Measurements from ENCODE around the gene EDDM13.
"Not testable (repeated sequence)": the region's sequence is repeated elsewhere in the genome, so short reads cannot be mapped to it uniquely, and the experiment has no call there.

The EDDM13 gene

DNA sequence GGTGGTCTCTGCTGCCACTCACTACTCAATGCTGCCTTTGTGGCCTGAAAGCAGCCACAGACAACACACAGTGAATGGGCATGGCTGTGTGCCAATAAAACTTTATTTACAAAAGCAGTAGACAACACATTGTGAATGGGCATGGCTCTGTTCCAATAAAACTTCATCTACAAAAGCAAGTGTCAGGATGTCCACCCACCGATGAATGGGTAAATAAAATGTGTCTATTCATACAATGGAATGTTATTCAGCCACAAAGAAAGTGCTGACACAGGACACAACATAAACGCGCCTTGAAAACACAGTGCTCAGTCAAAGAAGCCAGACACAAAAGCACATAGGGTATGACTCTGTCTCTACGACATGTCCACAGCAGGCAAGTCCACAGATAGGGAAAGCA lies 22.0 kb downstream of the EDDM13 start:
- Histone ChIP-seq H3K9me3 (ENCODE audit: control insufficient read depth, insufficient read depth, low read length) (no peaks in the 10 kb centered on the region), H3K4me3 (ENCODE audit: low read length) (no peak overlapping the region), H3K27ac (ENCODE audit: low read length) (no peak overlapping the region), H3K4me1 (ENCODE audit: control insufficient read depth, insufficient read depth, low read length) (no peaks in the 10 kb centered on the region), H3K27me3 (ENCODE audit: control insufficient read depth, insufficient read depth, low read length) (no peaks in the 10 kb centered on the region), H3K36me3 (ENCODE audit: control insufficient read depth, insufficient read depth, low read length) (no peaks in the 10 kb centered on the region; the same call in 1 of the 2 replicates)
- no peak for DNase-seq (ENCODE audit: low read depth, low spot score)
- no CpG with 5 or more reads among the region's 4 CpGs for WGBS (ENCODE audit: insufficient coverage, insufficient read length)

DNA sequence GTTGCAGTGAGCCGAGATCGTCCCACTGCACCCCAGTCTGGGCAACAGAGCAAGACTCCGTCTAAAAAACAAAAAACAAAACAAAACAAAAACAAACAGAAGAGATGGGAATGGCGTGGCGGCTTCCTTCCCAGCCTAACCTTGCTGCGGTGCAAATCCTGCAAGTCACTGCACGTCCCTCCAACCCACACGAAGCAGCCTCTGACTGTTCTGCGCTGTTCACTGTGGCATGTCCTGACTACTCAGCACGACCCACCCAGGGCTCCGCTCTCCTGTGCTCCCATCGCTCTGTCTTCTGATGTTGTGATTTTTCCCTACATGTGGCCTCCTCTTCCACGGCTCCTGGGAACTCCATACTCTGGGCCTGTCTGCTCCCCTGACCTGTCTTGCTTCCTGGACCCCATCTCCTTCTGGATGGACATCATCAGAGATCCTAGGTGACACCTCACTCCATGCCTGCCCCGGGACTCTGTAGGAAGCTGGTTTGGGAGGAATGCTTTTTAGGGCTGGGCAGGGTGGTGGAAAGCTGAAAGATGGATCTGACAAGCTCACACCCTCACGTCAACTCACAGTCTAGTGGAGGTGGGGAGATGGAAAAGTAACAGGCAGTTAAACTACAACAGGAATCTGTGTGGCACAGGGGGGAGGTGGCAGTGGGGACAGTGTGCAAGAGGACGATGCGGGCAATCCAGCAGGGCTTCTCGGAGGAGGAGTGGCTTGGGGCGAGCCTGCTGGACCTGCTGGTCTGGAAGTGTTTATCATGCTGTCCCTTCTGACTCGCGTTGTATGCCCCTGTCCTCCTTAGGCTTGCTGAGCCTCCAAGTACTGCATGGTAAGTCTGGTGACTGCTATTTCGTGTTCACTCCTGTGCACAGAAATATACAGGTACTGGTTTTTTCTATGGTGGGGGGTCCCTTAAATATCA lies 23.2 kb downstream of the EDDM13 start:
- DNase-seq (ENCODE audit: low read depth, low spot score), result no peak
- Histone ChIP-seq H3K4me1 (ENCODE audit: control insufficient read depth, insufficient read depth, low read length) (no peaks in the 10 kb centered on the region), H3K27me3 (ENCODE audit: control insufficient read depth, insufficient read depth, low read length) (no peaks in the 10 kb centered on the region), H3K36me3 (ENCODE audit: control insufficient read depth, insufficient read depth, low read length) (no peaks in the 10 kb centered on the region; the same call in 1 of the 2 replicates), H3K27ac (ENCODE audit: low read length) (no peak overlapping the region), H3K4me3 (ENCODE audit: low read length) (no peak overlapping the region), H3K9me3 (ENCODE audit: control insufficient read depth, insufficient read depth, low read length) (no peaks in the 10 kb centered on the region)
- WGBS (ENCODE audit: insufficient coverage, insufficient read length), result no CpG with 5 or more reads among the region's 22 CpGs

DNA sequence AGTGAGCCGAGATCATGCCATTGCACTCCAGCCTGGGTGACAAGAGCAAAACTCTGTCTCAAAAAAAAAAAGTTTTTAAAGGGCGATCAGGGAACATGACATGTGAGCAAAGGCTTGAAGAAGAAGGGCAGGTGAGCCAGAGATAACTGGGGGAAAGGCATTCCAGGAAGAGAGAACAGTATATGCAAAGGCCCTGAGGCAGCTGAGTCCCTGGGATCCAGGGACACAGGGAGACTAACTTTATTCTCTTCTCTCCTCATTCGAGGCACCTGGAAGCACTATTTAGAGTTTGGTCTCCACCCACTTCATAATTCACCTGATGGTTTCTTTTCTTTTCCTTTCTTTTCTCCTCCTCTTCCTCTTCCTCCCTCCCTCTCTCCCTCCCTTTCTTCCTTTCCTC lies 24.5 kb downstream of the EDDM13 start:
- DNase-seq (ENCODE audit: low read depth, low spot score), result no peak
- H3K27ac ChIP-seq (ENCODE audit: low read length), result no peak overlapping the region
- no CpG with 5 or more reads among the region's 3 CpGs for WGBS (ENCODE audit: insufficient coverage, insufficient read length)
- no peaks in the 10 kb centered on the region for H3K4me1 ChIP-seq (ENCODE audit: control insufficient read depth, insufficient read depth, low read length)
- no peaks in the 10 kb centered on the region; the same call in 1 of the 2 replicates for H3K36me3 ChIP-seq (ENCODE audit: control insufficient read depth, insufficient read depth, low read length)
- H3K27me3 ChIP-seq (ENCODE audit: control insufficient read depth, insufficient read depth, low read length), result no peaks in the 10 kb centered on the region
- H3K4me3 ChIP-seq (ENCODE audit: low read length), result no peak overlapping the region
- H3K9me3 ChIP-seq (ENCODE audit: control insufficient read depth, insufficient read depth, low read length), result no peaks in the 10 kb centered on the region

DNA sequence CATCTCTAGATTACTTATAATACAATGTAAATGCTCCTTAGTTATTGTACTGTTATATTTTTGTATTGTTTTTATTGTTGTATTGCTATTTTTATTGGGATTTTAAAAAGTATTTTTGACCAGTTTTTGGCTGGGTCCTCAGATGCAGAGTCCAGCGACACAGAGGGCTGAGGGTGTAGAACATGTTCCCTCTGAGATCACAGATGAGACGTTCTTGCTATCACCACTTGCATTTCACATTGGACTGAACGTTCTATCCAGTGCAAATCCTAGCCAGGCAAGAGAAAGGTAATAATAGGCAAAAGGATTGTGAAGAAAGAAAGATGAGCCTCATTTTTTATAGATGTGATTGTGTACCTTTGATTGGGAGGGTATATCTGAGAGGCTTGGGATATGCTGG lies 27.1 kb downstream of the EDDM13 start:
- Histone ChIP-seq H3K4me3 (ENCODE audit: low read length) (no peak overlapping the region), H3K4me1 (ENCODE audit: control insufficient read depth, insufficient read depth, low read length) (no peaks in the 10 kb centered on the region), H3K27ac (ENCODE audit: low read length) (no peak overlapping the region), H3K27me3 (ENCODE audit: control insufficient read depth, insufficient read depth, low read length) (no peaks in the 10 kb centered on the region), H3K36me3 (ENCODE audit: control insufficient read depth, insufficient read depth, low read length) (no peaks in the 10 kb centered on the region; the same call in 1 of the 2 replicates), H3K9me3 (ENCODE audit: control insufficient read depth, insufficient read depth, low read length) (no peaks in the 10 kb centered on the region)
- no peak for DNase-seq (ENCODE audit: low read depth, low spot score)
- WGBS (ENCODE audit: insufficient coverage, insufficient read length), result no CpG with 5 or more reads among the region's 3 CpGs

DNA sequence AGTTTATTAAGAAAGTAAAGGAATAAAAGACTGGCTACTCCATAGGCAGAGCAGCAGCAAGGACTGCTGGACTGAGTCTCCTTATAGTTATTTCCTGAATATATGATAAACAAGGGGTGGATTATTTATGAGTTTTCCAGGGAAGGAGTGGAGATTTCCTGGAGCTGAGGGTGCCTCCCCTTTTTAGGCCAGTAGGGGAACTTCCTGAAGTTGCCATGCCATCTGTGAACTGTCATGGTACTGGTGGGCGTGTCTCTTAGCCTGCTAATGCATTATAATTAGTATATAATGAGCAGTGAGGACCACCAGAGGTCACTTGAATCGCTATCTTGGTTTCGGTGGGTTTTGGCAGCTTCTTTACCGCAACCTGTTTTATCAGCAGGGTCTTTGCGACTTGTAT lies 28.6 kb downstream of the EDDM13 start:
- H3K4me3 ChIP-seq (ENCODE audit: low read length), result no peak overlapping the region
- H3K9me3 ChIP-seq (ENCODE audit: control insufficient read depth, insufficient read depth, low read length), result no peaks in the 10 kb centered on the region
- no peaks in the 10 kb centered on the region for H3K4me1 ChIP-seq (ENCODE audit: control insufficient read depth, insufficient read depth, low read length)
- no peak for DNase-seq (ENCODE audit: low read depth, low spot score)
- no peak overlapping the region for H3K27ac ChIP-seq (ENCODE audit: low read length)
- no peaks in the 10 kb centered on the region for H3K27me3 ChIP-seq (ENCODE audit: control insufficient read depth, insufficient read depth, low read length)
- WGBS (ENCODE audit: insufficient coverage, insufficient read length), result no CpG with 5 or more reads among the region's 5 CpGs
- no peaks in the 10 kb centered on the region for H3K36me3 ChIP-seq (ENCODE audit: control insufficient read depth, insufficient read depth, low read length)

DNA sequence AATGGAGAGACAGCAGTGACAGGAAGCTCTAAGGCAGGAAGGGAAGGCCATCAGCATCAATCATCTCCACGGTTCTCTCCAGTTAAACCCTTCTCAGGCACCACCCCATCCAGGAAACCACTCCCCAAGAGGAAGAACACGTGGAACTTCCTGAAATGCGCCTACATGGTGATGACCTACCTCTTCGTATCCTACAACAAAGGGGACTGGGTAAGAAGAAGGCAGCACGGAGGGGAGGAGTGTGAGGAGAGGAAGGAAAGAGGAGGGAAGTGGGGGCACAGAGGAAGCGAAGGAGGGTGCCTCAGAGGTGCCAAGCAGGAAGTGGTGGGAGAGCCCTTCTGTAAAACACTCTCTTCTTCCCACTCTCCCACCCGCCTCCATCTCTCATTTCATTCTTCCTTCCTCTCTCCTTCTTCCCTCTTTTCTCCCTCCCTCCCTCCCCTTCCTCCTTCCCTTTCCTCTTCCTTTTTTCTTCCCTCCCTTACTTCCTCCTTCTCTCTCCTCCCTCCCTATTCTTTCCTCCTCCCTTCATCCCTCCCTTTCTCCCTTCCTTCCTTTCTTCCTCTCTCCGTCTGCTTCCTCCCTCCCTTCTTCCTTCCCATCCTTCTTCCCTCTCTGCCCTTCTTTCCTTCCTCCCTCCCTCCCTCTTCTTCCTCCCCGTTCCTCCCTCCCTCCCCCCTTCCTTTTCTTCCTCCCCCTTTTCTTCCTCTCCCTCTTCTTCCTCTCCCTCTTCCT lies 29.5 kb downstream of the EDDM13 start:
- 94% methylated on average over 1 of the region's 9 CpGs for WGBS (ENCODE audit: insufficient coverage, insufficient read length)
- H3K4me1 ChIP-seq (ENCODE audit: control insufficient read depth, insufficient read depth, low read length), result no peaks in the 10 kb centered on the region
- H3K4me3 ChIP-seq (ENCODE audit: low read length), result no peak overlapping the region
- no peak overlapping the region for H3K27ac ChIP-seq (ENCODE audit: low read length)
- no peaks in the 10 kb centered on the region for H3K36me3 ChIP-seq (ENCODE audit: control insufficient read depth, insufficient read depth, low read length)
- DNase-seq (ENCODE audit: low read depth, low spot score), result no peak
- H3K9me3 ChIP-seq (ENCODE audit: control insufficient read depth, insufficient read depth, low read length), result no peaks in the 10 kb centered on the region
- no peaks in the 10 kb centered on the region for H3K27me3 ChIP-seq (ENCODE audit: control insufficient read depth, insufficient read depth, low read length)

DNA sequence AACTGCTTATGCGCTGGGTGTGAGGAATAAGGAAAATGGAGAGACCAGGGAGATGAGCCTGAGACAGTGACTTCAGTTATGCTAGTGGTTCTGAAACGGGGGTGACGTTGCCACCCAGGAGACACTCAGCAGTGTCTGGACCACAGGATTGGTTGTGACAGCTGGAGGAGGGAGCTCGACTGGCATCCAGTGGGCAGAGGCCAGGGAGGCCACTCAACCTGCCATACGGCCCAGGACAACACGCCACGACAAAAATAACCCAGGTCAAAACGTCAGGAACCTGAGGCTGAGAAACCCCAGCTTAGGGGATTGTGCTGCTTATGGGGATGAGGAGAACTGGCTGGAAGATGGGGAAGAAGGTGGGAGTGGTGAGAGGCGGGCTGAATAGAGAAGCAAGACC lies 31.7 kb downstream of the EDDM13 start:
- no peaks in the 10 kb centered on the region for H3K36me3 ChIP-seq (ENCODE audit: control insufficient read depth, insufficient read depth, low read length)
- no peak overlapping the region for H3K27ac ChIP-seq (ENCODE audit: low read length)
- H3K9me3 ChIP-seq (ENCODE audit: control insufficient read depth, insufficient read depth, low read length), result no peaks in the 10 kb centered on the region
- no peak for DNase-seq (ENCODE audit: low read depth, low spot score)
- H3K4me3 ChIP-seq (ENCODE audit: low read length), result no peak overlapping the region
- no CpG with 5 or more reads among the region's 9 CpGs for WGBS (ENCODE audit: insufficient coverage, insufficient read length)
- H3K4me1 ChIP-seq (ENCODE audit: control insufficient read depth, insufficient read depth, low read length), result no peaks in the 10 kb centered on the region
- no peaks in the 10 kb centered on the region for H3K27me3 ChIP-seq (ENCODE audit: control insufficient read depth, insufficient read depth, low read length)

DNA sequence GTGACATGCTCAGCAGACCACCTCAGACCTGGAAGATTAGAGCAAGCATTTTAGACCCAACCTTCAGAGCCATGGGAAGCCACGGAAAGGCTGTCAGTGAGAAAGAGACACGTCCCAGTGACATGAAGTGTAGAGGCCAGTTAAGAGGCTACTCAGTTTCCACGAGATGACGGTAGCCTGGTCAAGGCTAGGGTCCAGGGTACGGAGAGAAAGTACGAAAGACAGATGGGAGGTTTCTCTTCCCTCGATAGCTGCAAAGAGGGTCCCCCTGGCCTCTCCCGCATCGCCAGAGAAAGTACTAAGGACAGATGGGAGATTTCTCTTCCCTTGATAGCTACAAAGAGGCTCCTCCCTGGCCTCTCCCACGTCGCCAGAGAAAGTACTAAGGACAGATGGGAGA lies 33.5 kb downstream of the EDDM13 start:
- Histone ChIP-seq H3K36me3 (ENCODE audit: control insufficient read depth, insufficient read depth, low read length) (no peaks in the 10 kb centered on the region), H3K27ac (ENCODE audit: low read length) (no peak overlapping the region), H3K4me1 (ENCODE audit: control insufficient read depth, insufficient read depth, low read length) (no peaks in the 10 kb centered on the region), H3K4me3 (ENCODE audit: low read length) (no peak overlapping the region), H3K9me3 (ENCODE audit: control insufficient read depth, insufficient read depth, low read length) (no peaks in the 10 kb centered on the region), H3K27me3 (ENCODE audit: control insufficient read depth, insufficient read depth, low read length) (no peaks in the 10 kb centered on the region)
- DNase-seq (ENCODE audit: low read depth, low spot score), result no peak
- WGBS (ENCODE audit: insufficient coverage, insufficient read length), result no CpG with 5 or more reads among the region's 11 CpGs

DNA sequence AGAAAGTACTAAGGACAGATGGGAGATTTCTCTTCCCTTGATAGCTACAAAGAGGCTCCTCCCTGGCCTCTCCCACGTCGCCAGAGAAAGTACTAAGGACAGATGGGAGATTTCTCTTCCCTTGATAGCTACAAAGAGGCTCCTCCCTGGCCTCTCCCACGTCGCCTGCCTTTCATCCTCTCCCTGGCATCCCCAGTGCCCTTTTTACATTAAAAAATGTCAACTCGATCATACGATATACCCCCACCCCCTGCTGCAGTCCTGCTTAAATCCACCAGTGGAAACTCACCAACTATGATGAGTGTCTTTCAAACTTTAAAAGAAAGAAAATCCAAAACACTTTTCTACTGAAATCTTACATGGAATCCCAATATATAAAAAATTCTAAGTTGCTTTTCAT lies 34.5 kb downstream of the EDDM13 start:
- not testable (repeated sequence) for H3K27ac ChIP-seq (ENCODE audit: low read length); H3K4me3 ChIP-seq (ENCODE audit: low read length); H3K4me1 ChIP-seq (ENCODE audit: control insufficient read depth, insufficient read depth, low read length); H3K9me3 ChIP-seq (ENCODE audit: control insufficient read depth, insufficient read depth, low read length); H3K27me3 ChIP-seq (ENCODE audit: control insufficient read depth, insufficient read depth, low read length); H3K36me3 ChIP-seq (ENCODE audit: control insufficient read depth, insufficient read depth, low read length); DNase-seq (ENCODE audit: low read depth, low spot score)
- no CpG with 5 or more reads among the region's 6 CpGs for WGBS (ENCODE audit: insufficient coverage, insufficient read length)

DNA sequence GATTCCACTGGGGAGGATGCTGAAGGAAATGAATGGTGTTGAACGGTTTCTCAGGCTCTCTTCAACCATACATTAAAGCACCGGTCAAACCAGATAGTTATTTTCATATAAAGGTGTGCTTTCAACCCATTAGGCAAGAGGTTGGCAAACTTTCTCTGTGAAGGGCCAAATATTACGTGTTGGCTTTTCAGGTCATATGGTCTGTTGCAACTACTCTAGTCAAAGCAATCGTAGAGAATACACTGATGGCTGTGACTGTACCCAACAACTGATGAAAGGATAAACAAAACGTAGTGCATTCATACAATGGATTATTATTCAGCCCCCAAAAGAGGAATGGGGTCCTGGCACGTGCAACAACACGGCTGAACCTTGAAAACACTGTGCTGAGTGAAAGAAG lies 36.2 kb downstream of the EDDM13 start:
- DNase-seq (ENCODE audit: low read depth, low spot score), result no peak
- Histone ChIP-seq H3K27me3 (ENCODE audit: control insufficient read depth, insufficient read depth, low read length) (no peaks in the 10 kb centered on the region), H3K4me1 (ENCODE audit: control insufficient read depth, insufficient read depth, low read length) (no peaks in the 10 kb centered on the region), H3K27ac (ENCODE audit: low read length) (no peak overlapping the region), H3K9me3 (ENCODE audit: control insufficient read depth, insufficient read depth, low read length) (no peaks in the 10 kb centered on the region), H3K4me3 (ENCODE audit: low read length) (no peak overlapping the region), H3K36me3 (ENCODE audit: control insufficient read depth, insufficient read depth, low read length) (no peaks in the 10 kb centered on the region)
- WGBS (ENCODE audit: insufficient coverage, insufficient read length), result no CpG with 5 or more reads among the region's 7 CpGs
